AML-193 (cell line): ENCODE data around the gene ZMYM4.
"Not testable (repeated sequence)": the region's sequence is repeated elsewhere in the genome, so short reads cannot be mapped to it uniquely, and the experiment has no call there.

ENCODE experiments used
- DNase-seq, 2 experiments: peaks; one replicate each; lab custom pipeline; 2025; lab: John Stamatoyannopoulos, UW

The ZMYM4 gene

GRCh38 chr1:35454176-35454575 is 185.7 kb downstream of the ZMYM4 start:
- DNase-seq, result peak; percentile 60 to 78

- peak; percentile 39 to 49 for DNase-seq
Measured at GRCh38 chr1:35454616-35455015, 186.1 kb downstream of the ZMYM4 start.

- no peak for DNase-seq
Measured at GRCh38 chr1:35460796-35461195, 192.3 kb downstream of the ZMYM4 start.

- no peak for DNase-seq
Measured at GRCh38 chr1:35461966-35462651, 193.6 kb downstream of the ZMYM4 start.

GRCh38 chr1:35463232-35463631 is 194.7 kb downstream of the ZMYM4 start:
- no peak for DNase-seq

GRCh38 chr1:35463749-35464148 is 195.2 kb downstream of the ZMYM4 start:
- not testable (repeated sequence) for DNase-seq

GRCh38 chr1:35466120-35466519 is 197.6 kb downstream of the ZMYM4 start:
- DNase-seq, result no peak

GRCh38 chr1:35470977-35471613 is 202.6 kb downstream of the ZMYM4 start:
- DNase-seq, result no peak
